ENCODE measurements around the gene TNPO1.
"Not testable (repeated sequence)": the region's sequence is repeated elsewhere in the genome, so short reads cannot be mapped to it uniquely, and the experiment has no call there.

GRCh38 chr5:72934953-72935725 lies 118.7 kb downstream of the TNPO1 start:
- not testable (repeated sequence) for TF ChIP-seq CTCF (tag by site-specific recombination; IDR thresholded peaks at IDR 0.05); YY1 (tag by site-specific recombination; IDR thresholded peaks at IDR 0.05); MEIS1 (CRISPR knock-in tag; IDR thresholded peaks at IDR 0.05; ENCODE audit: borderline replicate concordance); ZFP41 (tag by site-specific recombination; IDR thresholded peaks at IDR 0.05; ENCODE audit: borderline replicate concordance); ZNF184 (tag by site-specific recombination; IDR thresholded peaks at IDR 0.05); INSM2 (tag by site-specific recombination; IDR thresholded peaks at IDR 0.05); ZNF830 (tag by site-specific recombination; IDR thresholded peaks at IDR 0.05; ENCODE audit: low read depth); ZNF302 (tag by site-specific recombination; IDR thresholded peaks at IDR 0.05; ENCODE audit: low read depth); ZNF398 (tag by site-specific recombination; IDR thresholded peaks at IDR 0.05); TCF7L2 (IDR thresholded peaks at IDR 0.05; ENCODE audit: borderline replicate concordance, low read depth, low read length); ZBTB11 (tag by site-specific recombination; conservative IDR thresholded peaks at IDR 0.05; ENCODE audit: low read depth); REST (tag by site-specific recombination; IDR thresholded peaks at IDR 0.05); SP2 (tag by site-specific recombination; IDR thresholded peaks at IDR 0.05); ZNF513 (tag by site-specific recombination; IDR thresholded peaks at IDR 0.05)
